HepG2 (cell line): ENCODE results near the gene HARS2. TPM values are rescaled to one million over a fixed set of nuclear protein-coding genes. Genes with fewer than 3 reads are reported as not detected.

Source experiments
- AHR ChIP-seq: IDR thresholded peaks from 2 replicates; pipeline ENCODE4 v1.6.1; 2018; ENCODE audit warnings: missing genetic modification reagents, missing compliant biosample characterization
- DDIT3 ChIP-seq: sonication (generic); formaldehyde crosslinking; IDR thresholded peaks from 2 replicates; pipeline ENCODE4 v1.4.0; 2020; ENCODE audit warnings: mild to moderate bottlenecking, missing genetic modification reagents
- EZH2 ChIP-seq: conservative IDR thresholded peaks from 2 replicates; pipeline ENCODE4 v1.6.1; 2012; ENCODE audit warnings: mild to moderate bottlenecking, low read depth, low read length, moderate library complexity
- FOXA3 ChIP-seq: IDR thresholded peaks from 2 replicates; pipeline ENCODE4 v1.6.1; 2016; ENCODE audit warnings: missing genetic modification reagents, missing compliant biosample characterization
- GABPB1 ChIP-seq: IDR thresholded peaks from 2 replicates; pipeline ENCODE4 v1.6.1; 2016; ENCODE audit warnings: mild to moderate bottlenecking, missing genetic modification reagents, moderate library complexity, missing compliant biosample characterization
- HOXD1 ChIP-seq: sonication (generic); formaldehyde crosslinking; IDR thresholded peaks from 2 replicates; pipeline ENCODE4 v1.5.0; 2020; ENCODE audit warnings: missing genetic modification reagents
- MED13 ChIP-seq: sonication (generic); formaldehyde crosslinking; IDR thresholded peaks from 2 replicates; pipeline ENCODE4 v1.5.0; 2020; ENCODE audit warnings: missing genetic modification reagents
- NR3C1 ChIP-seq: sonication (generic); formaldehyde crosslinking; IDR thresholded peaks from 2 replicates; pipeline ENCODE4 v1.4.0; 2020; ENCODE audit warnings: missing genetic modification reagents
- POGK ChIP-seq: sonication (generic); formaldehyde crosslinking; conservative IDR thresholded peaks from 2 replicates; pipeline ENCODE4 v1.8.0; 2022; ENCODE audit warnings: mild to moderate bottlenecking, moderate library complexity, missing genetic modification reagents
- RCOR2 ChIP-seq: IDR thresholded peaks from 2 replicates; pipeline ENCODE4 v1.6.1; 2016; ENCODE audit warnings: missing biosample characterization, missing genetic modification reagents
- REST ChIP-seq, 2 experiments: IDR thresholded peaks; 2 replicates each; pipeline ENCODE4 v1.6.1; 2011 to 2012; ENCODE audit warnings: low read length in 2 of 2, borderline replicate concordance in 1 of 2, low read depth in 1 of 2, mild to moderate bottlenecking in 1 of 2, moderate library complexity in 1 of 2
- TAF15 ChIP-seq: fragments of 200-400 bp; formaldehyde crosslinking; IDR thresholded peaks from one replicate; pipeline ENCODE4 v1.6.1; 2018; ENCODE audit warnings: mild to moderate bottlenecking, low read depth, low read length; ENCODE audit not compliant: poor library complexity, severe bottlenecking
- UBTF ChIP-seq: sonication (generic); formaldehyde crosslinking; IDR thresholded peaks from 2 replicates; pipeline ENCODE4 v1.4.0; 2020; ENCODE audit warnings: mild to moderate bottlenecking, missing genetic modification reagents
- ZFX ChIP-seq: sonication (generic); formaldehyde crosslinking; IDR thresholded peaks from 2 replicates; pipeline ENCODE4 v1.4.0; 2020; ENCODE audit warnings: mild to moderate bottlenecking, low read depth, missing genetic modification reagents, moderate library complexity
- ZFY ChIP-seq: sonication (generic); formaldehyde crosslinking; IDR thresholded peaks from 2 replicates; pipeline ENCODE4 v1.4.0; 2020; ENCODE audit warnings: missing genetic modification reagents
- ZGPAT ChIP-seq: IDR thresholded peaks from 2 replicates; pipeline ENCODE4 v1.6.1; 2016; ENCODE audit warnings: mild to moderate bottlenecking
- ZIK1 ChIP-seq: sonication (generic); formaldehyde crosslinking; IDR thresholded peaks from 2 replicates; pipeline ENCODE4 v1.5.0; 2020; ENCODE audit warnings: mild to moderate bottlenecking, low read depth, missing genetic modification reagents, borderline replicate concordance
- ZNF598 ChIP-seq: sonication (generic); formaldehyde crosslinking; IDR thresholded peaks from 2 replicates; pipeline ENCODE4 v1.5.1; 2020; ENCODE audit warnings: mild to moderate bottlenecking, missing genetic modification reagents, borderline replicate concordance
- ZNF749 ChIP-seq: sonication (generic); formaldehyde crosslinking; IDR thresholded peaks from 2 replicates; pipeline ENCODE4 v1.8.0; 2022; ENCODE audit warnings: mild to moderate bottlenecking, missing genetic modification reagents, moderate library complexity, borderline replicate concordance
- ZSCAN25 ChIP-seq: sonication (generic); formaldehyde crosslinking; IDR thresholded peaks from 2 replicates; pipeline ENCODE4 v1.8.0; 2022; ENCODE audit warnings: mild to moderate bottlenecking, missing genetic modification reagents
- polyA plus RNA-seq, 8 experiments: library from polyadenylated mRNA; depleted of rRNA in 3 of 8; stranded (reverse) in 7 of 8; unstranded in 1 of 8; fragments of >200 nt; fragmentation: Illumina TruSeq in 4 of 8; extraction: Trizol in 4 of 8; gene quantifications; 2 replicates each; pipeline versions ENCODE4 v1.2.1 to v1.2.3, GENCODE V29; 2011 to 2016; ENCODE audit warnings: low read depth in 4 of 8, missing spikeins in 1 of 8, mixed read lengths in 1 of 8; ENCODE audit not compliant: insufficient read depth in 1 of 8
- total RNA-seq, 5 experiments: library from RNA; depleted of rRNA; stranded (reverse); fragments of >200 nt; fragmentation: Illumina TruSeq; extraction: Trizol; gene quantifications; 2 replicates each; pipeline ENCODE4 v1.2.3, GENCODE V29; 2016; ENCODE audit warnings: low read depth in 1 of 5

The HARS2 gene
- total and polyA plus RNA-seq, 2 of the 13 experiments (the other 11 are each of a cell fraction or from before 2014, with no cell fraction given): 17.9 to 25.8 TPM

- TF ChIP-seq POGK: peak; percentile 81; the same call in 1 of the 2 replicates
- TF ChIP-seq RCOR2 (CRISPR knock-in tag): peak; percentile 25; the same call in 1 of the 2 replicates
- no peak for TF ChIP-seq DDIT3 (CRISPR knock-in tag)
- TF ChIP-seq ZFX (CRISPR knock-in tag): peak; percentile 34; the same call in 1 of the 2 replicates
- TF ChIP-seq TAF15: no peak
- TF ChIP-seq ZNF598: no peak
- no peak; the same call in 1 of the 2 replicates for TF ChIP-seq ZNF749 (CRISPR knock-in tag)
- TF ChIP-seq FOXA3: peak; percentile 71
- peak; percentile 64 for TF ChIP-seq UBTF (CRISPR knock-in tag)
- TF ChIP-seq ZGPAT (CRISPR knock-in tag): peak; percentile 92
- peak; percentile 33 to 93 for TF ChIP-seq REST (IDR thresholded peaks at IDR 0.05; ENCODE audit: borderline replicate concordance in 1 of 2, low read depth in 1 of 2, low read length in 2 of 2)
- TF ChIP-seq EZH2: no peak
- TF ChIP-seq GABPB1 (CRISPR knock-in tag): no peak
- no peak; the same call in 1 of the 2 replicates for TF ChIP-seq ZFY
- TF ChIP-seq AHR (CRISPR knock-in tag): 0 out of 2 replicates have a peak, but pooled peaks have one; percentile 47
- no peak for TF ChIP-seq ZSCAN25 (CRISPR knock-in tag)
- no peak for TF ChIP-seq HOXD1
- peak; percentile 73; the same call in 1 of the 2 replicates for TF ChIP-seq MED13
- no peak for TF ChIP-seq ZIK1 (CRISPR knock-in tag)
- TF ChIP-seq NR3C1 (CRISPR knock-in tag): no peak
Observed at GRCh38 chr5:140710899-140711552, 19.8 kb downstream of the HARS2 start (continued).
